ENCODE results near the gene ATXN7. TPM values are rescaled to one million over a fixed set of nuclear protein-coding genes. Genes with fewer than 3 reads are reported as not detected.

The ATXN7 gene
- total and polyA plus RNA-seq, 4 donors, result 2.8 to 13.6 (median 5.6) TPM

DNA sequence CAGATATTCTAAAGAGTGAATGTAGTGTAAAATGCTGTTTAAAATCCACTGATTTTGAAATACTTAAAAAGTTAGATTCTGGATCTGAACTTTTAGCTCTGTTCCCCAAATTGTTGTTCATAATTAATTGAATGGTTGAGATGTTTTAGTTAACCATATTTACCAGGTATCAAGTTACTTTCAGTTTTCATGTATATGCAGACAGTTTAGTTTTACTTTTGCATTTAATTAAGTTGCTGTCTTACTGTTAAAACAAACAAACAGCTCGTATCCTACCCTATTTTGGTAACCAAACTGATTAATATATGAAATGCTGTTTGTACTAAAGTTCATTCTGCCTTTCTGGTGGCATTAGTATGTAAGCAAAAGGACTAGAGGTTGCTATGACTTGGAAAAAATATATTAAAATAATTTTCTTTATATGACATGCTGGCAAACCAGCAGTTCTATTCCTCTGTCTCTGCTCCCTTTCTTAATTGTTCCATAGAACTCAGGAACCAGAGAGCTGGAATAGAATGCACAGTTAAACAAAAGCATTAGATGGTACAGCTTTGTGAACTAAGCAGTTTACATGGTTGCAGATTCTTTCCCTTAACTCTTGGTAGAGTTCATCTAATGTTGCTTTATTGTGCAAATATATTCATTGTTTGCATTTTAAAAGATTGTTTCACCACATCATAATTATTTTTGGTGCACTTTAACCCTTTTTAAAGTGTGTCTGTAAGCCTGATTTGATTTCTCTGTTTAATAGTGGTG is 88.0 kb downstream of the ATXN7 start:
- H3K4me1 ChIP-seq (ENCODE audit: control insufficient read depth in 4 of 4, insufficient read depth in 4 of 4, low read length in 3 of 4), result peaks cover 2 to 21% (median 5%) of the 10 kb centered on the region in 4 donors
- no peak overlapping the region for H3K4me3 ChIP-seq (ENCODE audit: low read depth in 1 of 3, low read length in 3 of 3)
- TF ChIP-seq FOXA1 (IDR thresholded peaks at IDR 0.05), result no peak
- TF ChIP-seq, protein P1, sequence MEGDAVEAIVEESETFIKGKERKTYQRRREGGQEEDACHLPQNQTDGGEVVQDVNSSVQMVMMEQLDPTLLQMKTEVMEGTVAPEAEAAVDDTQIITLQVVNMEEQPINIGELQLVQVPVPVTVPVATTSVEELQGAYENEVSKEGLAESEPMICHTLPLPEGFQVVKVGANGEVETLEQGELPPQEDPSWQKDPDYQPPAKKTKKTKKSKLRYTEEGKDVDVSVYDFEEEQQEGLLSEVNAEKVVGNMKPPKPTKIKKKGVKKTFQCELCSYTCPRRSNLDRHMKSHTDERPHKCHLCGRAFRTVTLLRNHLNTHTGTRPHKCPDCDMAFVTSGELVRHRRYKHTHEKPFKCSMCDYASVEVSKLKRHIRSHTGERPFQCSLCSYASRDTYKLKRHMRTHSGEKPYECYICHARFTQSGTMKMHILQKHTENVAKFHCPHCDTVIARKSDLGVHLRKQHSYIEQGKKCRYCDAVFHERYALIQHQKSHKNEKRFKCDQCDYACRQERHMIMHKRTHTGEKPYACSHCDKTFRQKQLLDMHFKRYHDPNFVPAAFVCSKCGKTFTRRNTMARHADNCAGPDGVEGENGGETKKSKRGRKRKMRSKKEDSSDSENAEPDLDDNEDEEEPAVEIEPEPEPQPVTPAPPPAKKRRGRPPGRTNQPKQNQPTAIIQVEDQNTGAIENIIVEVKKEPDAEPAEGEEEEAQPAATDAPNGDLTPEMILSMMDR (IDR thresholded peaks at IDR 0.05; ENCODE audit: low read depth, low read length, missing input control), result no peak
- TF ChIP-seq, protein P2, sequence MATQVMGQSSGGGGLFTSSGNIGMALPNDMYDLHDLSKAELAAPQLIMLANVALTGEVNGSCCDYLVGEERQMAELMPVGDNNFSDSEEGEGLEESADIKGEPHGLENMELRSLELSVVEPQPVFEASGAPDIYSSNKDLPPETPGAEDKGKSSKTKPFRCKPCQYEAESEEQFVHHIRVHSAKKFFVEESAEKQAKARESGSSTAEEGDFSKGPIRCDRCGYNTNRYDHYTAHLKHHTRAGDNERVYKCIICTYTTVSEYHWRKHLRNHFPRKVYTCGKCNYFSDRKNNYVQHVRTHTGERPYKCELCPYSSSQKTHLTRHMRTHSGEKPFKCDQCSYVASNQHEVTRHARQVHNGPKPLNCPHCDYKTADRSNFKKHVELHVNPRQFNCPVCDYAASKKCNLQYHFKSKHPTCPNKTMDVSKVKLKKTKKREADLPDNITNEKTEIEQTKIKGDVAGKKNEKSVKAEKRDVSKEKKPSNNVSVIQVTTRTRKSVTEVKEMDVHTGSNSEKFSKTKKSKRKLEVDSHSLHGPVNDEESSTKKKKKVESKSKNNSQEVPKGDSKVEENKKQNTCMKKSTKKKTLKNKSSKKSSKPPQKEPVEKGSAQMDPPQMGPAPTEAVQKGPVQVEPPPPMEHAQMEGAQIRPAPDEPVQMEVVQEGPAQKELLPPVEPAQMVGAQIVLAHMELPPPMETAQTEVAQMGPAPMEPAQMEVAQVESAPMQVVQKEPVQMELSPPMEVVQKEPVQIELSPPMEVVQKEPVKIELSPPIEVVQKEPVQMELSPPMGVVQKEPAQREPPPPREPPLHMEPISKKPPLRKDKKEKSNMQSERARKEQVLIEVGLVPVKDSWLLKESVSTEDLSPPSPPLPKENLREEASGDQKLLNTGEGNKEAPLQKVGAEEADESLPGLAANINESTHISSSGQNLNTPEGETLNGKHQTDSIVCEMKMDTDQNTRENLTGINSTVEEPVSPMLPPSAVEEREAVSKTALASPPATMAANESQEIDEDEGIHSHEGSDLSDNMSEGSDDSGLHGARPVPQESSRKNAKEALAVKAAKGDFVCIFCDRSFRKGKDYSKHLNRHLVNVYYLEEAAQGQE (IDR thresholded peaks at IDR 0.05), result no peak
- TF ChIP-seq, protein P3, sequence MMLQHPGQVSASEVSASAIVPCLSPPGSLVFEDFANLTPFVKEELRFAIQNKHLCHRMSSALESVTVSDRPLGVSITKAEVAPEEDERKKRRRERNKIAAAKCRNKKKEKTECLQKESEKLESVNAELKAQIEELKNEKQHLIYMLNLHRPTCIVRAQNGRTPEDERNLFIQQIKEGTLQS (IDR thresholded peaks at IDR 0.05), result no peak
- TF ChIP-seq, protein P4, sequence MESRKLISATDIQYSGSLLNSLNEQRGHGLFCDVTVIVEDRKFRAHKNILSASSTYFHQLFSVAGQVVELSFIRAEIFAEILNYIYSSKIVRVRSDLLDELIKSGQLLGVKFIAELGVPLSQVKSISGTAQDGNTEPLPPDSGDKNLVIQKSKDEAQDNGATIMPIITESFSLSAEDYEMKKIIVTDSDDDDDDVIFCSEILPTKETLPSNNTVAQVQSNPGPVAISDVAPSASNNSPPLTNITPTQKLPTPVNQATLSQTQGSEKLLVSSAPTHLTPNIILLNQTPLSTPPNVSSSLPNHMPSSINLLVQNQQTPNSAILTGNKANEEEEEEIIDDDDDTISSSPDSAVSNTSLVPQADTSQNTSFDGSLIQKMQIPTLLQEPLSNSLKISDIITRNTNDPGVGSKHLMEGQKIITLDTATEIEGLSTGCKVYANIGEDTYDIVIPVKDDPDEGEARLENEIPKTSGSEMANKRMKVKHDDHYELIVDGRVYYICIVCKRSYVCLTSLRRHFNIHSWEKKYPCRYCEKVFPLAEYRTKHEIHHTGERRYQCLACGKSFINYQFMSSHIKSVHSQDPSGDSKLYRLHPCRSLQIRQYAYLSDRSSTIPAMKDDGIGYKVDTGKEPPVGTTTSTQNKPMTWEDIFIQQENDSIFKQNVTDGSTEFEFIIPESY (IDR thresholded peaks at IDR 0.05), result no peak
- peaks cover 2 to 5% (median 3%) of the 10 kb centered on the region in 4 donors for H3K36me3 ChIP-seq (ENCODE audit: control insufficient read depth in 4 of 4, insufficient read depth in 3 of 4, low read depth in 1 of 4, low read length in 3 of 4)
- WGBS, result 29% methylated on average over 1 of the region's 1 CpG
- H3K9ac ChIP-seq (ENCODE audit: low read depth in 1 of 2, low read length in 2 of 2), result no peak overlapping the region
- H3K27me3 ChIP-seq (ENCODE audit: control insufficient read depth in 4 of 4, insufficient read depth in 4 of 4, low read length in 3 of 4), result no peaks in the 10 kb centered on the region
- H3K9me3 ChIP-seq (ENCODE audit: control insufficient read depth in 4 of 4, low read length in 3 of 4), result no peaks in the 10 kb centered on the region
- no peak overlapping the region for H3K27ac ChIP-seq (ENCODE audit: low read depth in 1 of 2, low read length in 2 of 2)
- DNase-seq (ENCODE audit: low spot score), result no peak

DNA sequence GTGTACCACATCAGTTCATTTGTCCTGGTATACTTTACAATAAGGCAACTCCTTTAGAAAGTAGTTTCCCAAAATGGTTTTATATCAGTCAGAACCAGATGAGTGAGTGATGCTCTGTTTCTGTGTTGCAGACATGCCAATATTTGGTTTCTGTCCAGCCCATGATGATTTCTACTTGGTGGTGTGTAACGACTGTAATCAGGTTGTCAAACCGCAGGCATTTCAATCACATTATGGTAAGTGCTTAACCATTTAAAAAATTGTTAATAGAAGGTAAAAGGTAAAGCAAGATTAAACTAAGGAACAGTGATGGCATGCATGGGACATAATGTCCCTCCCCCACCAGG is 88.6 kb downstream of the ATXN7 start:
- Histone ChIP-seq H3K9ac (ENCODE audit: low read depth in 1 of 2, low read length in 2 of 2) (no peak overlapping the region), H3K27ac (ENCODE audit: low read depth in 1 of 2, low read length in 2 of 2) (no peak overlapping the region), H3K4me1 (ENCODE audit: control insufficient read depth in 4 of 4, insufficient read depth in 4 of 4, low read length in 3 of 4) (peaks cover 2 to 21% (median 5%) of the 10 kb centered on the region in 4 donors), H3K4me3 (ENCODE audit: low read depth in 1 of 3, low read length in 3 of 3) (no peak overlapping the region), H3K27me3 (ENCODE audit: control insufficient read depth in 4 of 4, insufficient read depth in 4 of 4, low read length in 3 of 4) (no peaks in the 10 kb centered on the region), H3K36me3 (ENCODE audit: control insufficient read depth in 4 of 4, insufficient read depth in 3 of 4, low read depth in 1 of 4, low read length in 3 of 4) (peaks cover 2 to 5% (median 3%) of the 10 kb centered on the region in 4 donors), H3K9me3 (ENCODE audit: control insufficient read depth in 4 of 4, low read length in 3 of 4) (no peaks in the 10 kb centered on the region)
- DNase-seq (ENCODE audit: low spot score), result no peak
- WGBS, result 81% methylated on average over 2 of the region's 2 CpGs
- TF ChIP-seq, protein P4 (IDR thresholded peaks at IDR 0.05), result no peak
- TF ChIP-seq, protein P1 (IDR thresholded peaks at IDR 0.05; ENCODE audit: low read depth, low read length, missing input control), result no peak
- TF ChIP-seq EGR1 (IDR thresholded peaks at IDR 0.05; ENCODE audit: low read depth in 2 of 2) (no peak), HNF4G (IDR thresholded peaks at IDR 0.05) (no peak), FOXA1 (IDR thresholded peaks at IDR 0.05) (no peak), RXRA (IDR thresholded peaks at IDR 0.05) (no peak), RAD21 (IDR thresholded peaks at IDR 0.05) (no peak)
- TF ChIP-seq, protein P5, sequence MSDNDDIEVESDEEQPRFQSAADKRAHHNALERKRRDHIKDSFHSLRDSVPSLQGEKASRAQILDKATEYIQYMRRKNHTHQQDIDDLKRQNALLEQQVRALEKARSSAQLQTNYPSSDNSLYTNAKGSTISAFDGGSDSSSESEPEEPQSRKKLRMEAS (IDR thresholded peaks at IDR 0.05), result no peak
- TF ChIP-seq, protein P2 (IDR thresholded peaks at IDR 0.05), result no peak

All from liver (tissue), 9 donors.